ENCODE measurements around the gene SSR1.
"Not testable (repeated sequence)": the region's sequence is repeated elsewhere in the genome, so short reads cannot be mapped to it uniquely, and the experiment has no call there.

SSR1 gene

GRCh38 chr6:7274525-7274924, 38.5 kb downstream of the SSR1 start:
- DNase-seq: not testable (repeated sequence)

GRCh38 chr6:7273709-7274108, 39.3 kb downstream of the SSR1 start:
- no peak for DNase-seq

GRCh38 chr6:7271205-7271534, 41.8 kb downstream of the SSR1 start:
- DNase-seq: no peak

GRCh38 chr6:7270320-7271204, 42.4 kb downstream of the SSR1 start:
- DNase-seq: no peak

- no peak for DNase-seq
Observed at GRCh38 chr6:7269816-7270215, 43.2 kb downstream of the SSR1 start.

GRCh38 chr6:7268816-7269555, 44.0 kb downstream of the SSR1 start:
- no peak for DNase-seq

- no peak for DNase-seq
Observed at GRCh38 chr6:7268362-7268761, 44.6 kb downstream of the SSR1 start.

GRCh38 chr6:7267466-7268091, 45.4 kb downstream of the SSR1 start:
- DNase-seq: no peak

GRCh38 chr6:7267071-7267465, 45.9 kb downstream of the SSR1 start:
- DNase-seq: no peak

GRCh38 chr6:7265385-7265726, 47.6 kb downstream of the SSR1 start:
- not testable (repeated sequence) for DNase-seq

- no peak for DNase-seq
Observed at GRCh38 chr6:7264686-7265384, 48.2 kb downstream of the SSR1 start.

- no peak for DNase-seq
Observed at GRCh38 chr6:7264041-7264440, 49.0 kb downstream of the SSR1 start.

- DNase-seq: not testable (repeated sequence)
Observed at GRCh38 chr6:7263519-7263805, 49.5 kb downstream of the SSR1 start.

- DNase-seq: no peak
Observed at GRCh38 chr6:7262746-7263518, 50.1 kb downstream of the SSR1 start.

- DNase-seq: no peak
Observed at GRCh38 chr6:7261852-7262461, 51.0 kb downstream of the SSR1 start.

GRCh38 chr6:7261032-7261841, 51.8 kb downstream of the SSR1 start:
- no peak for DNase-seq

GRCh38 chr6:7260291-7261031, 52.5 kb downstream of the SSR1 start:
- no peak for DNase-seq

- DNase-seq: no peak
Observed at GRCh38 chr6:7258231-7258763, 54.7 kb downstream of the SSR1 start.

- no peak for DNase-seq
Observed at GRCh38 chr6:7257521-7258230, 55.3 kb downstream of the SSR1 start.

GRCh38 chr6:7256785-7257184, 56.2 kb downstream of the SSR1 start:
- DNase-seq: no peak
